GM19351 (cell line): Measurements from ENCODE around the gene CYP27C1.
"Not testable (repeated sequence)": the region's sequence is repeated elsewhere in the genome, so short reads cannot be mapped to it uniquely, and the experiment has no call there.

Source experiments
- ATAC-seq: cut with Tn5 transposase; IDR thresholded peaks from one replicate; pipeline ENCODE4 v1.9.1; 2021; ENCODE audit warnings: mild to moderate bottlenecking, moderate library complexity; ENCODE audit not compliant: unreplicated experiment

The CYP27C1 gene

DNA sequence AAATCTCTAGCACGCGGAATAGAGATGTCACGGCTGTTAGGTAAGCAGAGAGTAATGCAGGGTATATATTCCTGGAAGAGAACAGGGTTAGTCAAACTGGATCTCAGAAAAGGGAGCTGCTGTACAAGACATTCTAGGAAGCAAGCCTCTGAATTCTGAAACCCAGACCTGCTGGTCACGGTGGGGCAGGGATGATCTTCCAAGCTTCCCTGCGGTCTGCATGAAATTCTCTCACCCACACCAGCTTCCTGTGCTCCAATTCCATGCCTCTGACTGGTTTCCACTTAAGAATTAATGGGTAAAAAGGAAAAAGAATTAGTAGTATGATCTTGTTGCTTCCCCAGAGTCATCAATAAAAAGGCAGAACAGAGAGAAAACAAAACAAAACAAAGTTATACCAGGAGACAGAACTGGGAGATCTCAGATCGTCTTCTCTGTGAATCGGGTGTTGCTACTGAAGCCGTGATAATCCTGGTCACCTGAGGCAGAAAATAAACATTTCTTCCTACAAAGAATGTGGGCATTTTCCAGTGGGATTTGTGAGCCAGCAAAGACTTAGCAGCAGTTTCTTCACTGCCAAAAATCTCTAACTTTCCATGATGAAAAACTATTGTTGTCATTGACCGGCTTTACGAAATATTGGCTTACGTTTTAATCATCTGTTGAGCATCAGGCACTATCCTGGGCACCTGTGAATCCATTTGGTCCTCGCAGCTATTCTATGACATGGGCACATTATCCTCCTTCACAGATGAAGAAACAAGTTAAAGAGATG is 5.3 kb upstream of the CYP27C1 start:
- no peak for ATAC-seq

DNA sequence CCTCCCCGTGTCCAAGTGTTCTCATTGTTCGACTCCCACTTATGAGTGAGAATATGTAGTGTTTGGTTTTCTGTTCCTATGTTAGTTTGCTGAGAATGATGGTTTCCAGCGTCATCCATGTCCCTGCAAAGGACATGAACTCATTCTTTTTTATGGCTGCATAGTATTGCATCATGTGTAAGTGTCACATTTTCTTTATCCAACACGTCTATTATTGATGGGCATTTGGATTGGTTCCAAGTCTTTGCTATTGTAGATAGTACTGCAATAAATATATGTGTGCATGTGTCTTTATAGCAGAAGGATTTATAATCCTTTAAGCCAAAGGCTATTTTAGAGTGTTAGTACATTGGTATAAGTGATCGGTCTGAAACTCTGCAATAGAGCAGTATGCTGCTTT is 4.0 kb upstream of the CYP27C1 start:
- not testable (repeated sequence) for ATAC-seq

DNA sequence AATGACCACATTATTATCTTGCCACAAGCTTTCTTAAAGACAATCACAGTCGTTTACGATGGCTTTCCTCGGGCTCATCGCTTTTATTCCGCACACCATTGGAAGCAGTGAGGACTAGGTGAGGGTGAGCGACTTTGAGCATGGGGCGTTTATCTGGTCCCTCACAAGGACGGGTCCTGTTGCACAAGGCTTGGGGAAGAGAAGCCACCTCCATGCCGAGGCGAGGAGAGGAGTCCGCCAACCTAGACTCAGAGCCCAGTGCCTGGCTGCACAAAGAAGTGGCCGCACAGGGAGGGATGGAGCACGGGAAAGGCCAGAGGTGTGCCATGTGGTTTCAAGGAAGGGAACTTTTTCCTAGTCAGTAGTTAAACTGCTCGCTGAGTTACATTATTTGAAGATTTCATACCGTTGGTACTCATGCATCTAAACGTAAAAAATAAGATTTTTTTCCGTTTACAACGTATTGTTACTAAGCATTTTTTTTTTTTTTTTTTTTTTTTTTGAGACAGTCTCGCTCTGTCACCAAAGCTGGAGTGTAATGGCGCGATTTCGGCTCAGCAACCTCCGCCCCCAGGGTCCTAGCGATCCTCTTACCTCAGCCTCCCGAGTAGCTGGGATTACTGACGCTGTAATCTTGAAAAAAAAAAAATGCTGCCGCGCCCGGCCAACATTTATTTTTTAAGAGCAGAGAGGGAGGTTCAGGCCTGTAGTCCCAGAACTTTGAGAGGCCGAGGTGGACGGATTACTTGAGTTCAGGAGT is 849 bp upstream of the CYP27C1 start:
- no peak for ATAC-seq

DNA sequence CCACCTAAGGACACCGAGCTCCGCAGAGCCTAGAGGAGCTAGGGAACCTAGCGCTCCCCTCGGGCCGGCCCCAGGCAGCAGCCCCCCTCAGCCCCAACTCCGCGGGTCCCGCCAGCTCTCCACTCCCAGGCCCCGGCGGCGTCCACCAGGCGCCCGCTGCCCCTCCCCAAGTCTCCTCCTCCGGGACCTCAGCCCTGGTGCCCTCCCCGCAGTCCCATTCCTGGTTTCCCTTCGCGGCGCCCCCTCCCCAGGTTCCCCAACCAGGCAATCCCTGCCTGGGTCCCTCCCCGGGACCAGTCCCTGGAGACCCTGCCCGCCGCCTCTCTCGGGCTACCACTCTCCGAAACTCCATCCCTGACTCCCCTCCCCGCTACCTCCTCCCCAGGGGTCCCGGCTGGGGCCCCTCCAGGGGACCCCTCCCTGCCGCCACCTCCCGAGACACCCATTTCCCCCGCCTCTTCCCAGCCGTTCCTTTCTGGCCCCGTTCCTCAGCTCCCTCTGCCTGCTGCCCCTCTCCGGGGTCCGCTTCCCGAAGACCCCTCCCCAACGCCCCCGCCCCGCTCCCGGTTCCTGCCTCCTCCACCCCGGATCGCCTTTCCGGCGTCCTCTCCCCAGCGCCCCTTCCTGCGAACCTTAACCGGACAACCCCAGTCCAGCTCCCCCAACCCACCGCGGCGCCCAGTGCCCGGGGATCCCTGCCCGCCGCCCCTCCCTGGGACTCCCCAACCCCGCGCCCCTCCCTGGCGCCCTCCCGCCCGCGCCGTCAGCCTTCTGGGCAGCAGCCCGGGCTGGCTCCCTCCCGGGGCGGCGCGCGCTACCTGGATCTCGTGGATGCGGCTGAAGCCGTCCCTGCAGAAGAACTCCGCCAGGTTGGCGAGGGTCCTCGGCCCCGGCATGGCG is 678 bp downstream of the CYP27C1 start:
- no peak for ATAC-seq

DNA sequence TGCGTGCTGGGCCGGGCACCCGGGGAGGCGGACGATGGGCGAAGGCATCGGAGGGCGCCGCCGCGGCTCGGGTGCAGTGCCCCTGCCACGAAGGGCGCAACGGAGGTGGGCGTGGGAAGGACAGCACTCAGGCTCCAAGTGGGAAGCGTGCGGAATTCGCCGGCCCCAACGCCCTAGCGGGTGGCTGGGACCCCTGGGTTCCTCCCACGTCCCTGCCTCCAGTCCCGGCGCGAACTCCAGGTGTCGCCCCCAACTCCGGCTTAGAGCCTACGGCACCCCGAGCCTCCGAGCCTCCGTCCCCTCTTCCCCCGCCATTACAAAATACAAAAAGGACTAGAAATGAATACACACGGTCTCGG is 1.3 kb downstream of the CYP27C1 start:
- ATAC-seq, result no peak

DNA sequence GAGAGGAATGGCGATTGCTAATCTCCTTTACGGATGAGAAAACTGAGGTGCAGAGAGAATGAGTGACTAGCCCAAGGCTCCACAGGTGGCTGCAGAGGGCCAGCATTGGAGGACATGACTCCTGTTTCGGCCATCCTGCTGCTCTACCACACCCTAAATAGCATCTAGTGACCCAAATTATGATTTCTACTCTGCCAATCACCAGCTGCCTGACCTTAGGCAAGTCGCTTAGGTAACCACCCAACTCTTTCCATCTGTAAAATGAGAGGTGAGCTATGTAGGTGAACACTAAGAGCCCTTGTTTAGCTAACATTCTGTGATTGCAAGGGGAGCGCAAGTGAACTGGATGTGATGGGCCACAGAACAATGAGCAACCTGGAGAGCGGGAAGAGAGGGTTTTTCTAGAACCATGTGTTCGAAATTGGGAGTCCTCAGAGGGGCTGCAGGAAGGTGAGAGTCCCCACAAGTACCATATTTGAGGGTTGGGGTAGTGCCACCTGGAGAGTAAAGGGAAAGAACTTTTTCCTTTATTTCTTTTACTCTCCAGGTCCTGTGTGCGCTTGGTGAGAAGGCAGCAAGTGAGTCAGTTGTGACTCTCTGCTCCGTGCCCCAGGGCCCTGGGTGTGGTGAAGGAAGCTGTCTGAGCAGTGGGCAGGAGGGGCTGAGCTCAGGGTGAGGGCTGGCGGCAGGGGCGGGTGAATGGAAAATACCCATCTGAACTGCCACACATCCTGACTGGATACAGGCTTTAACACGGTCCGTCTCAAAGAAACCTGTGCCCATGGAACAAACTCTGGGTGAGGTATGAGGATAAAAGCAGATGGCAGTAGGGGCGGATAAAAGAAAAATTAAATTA is 2.4 kb downstream of the CYP27C1 start:
- no peak for ATAC-seq

DNA sequence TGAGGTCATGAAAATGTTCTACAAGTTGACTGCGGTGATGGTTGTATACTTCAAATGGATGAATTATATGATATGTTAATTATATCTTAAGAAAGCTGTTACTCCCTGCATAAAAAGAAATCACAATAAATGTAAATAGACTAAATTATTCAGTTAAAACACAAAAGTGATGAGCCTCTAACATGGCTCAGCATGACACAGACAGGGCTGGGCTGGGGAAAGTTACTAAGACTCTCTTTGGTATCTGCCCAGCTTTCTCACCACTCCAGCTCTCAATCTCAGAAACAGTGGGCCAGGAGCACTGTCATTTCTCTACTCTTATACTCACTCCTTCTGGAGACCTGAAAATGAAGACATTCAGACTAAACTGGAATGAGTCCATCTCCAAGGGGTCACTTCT is 3.5 kb downstream of the CYP27C1 start:
- no peak for ATAC-seq

DNA sequence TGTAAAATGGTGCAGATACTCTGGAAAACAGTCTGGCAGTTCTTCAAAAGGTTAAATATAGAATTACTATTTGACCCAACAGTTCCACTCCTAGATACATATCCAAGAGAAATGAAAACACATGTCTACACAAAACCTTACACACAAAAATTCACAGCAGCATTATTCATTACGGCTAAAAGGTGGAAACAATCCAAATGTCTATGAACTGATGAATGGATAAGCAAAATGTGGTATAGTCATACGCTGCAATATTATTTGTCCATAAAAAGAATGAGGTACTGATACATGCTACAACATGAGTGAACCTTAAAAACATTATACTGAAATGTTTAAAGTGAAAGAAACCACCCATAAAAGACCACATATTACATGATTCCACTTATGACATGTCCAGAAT is 4.0 kb downstream of the CYP27C1 start:
- no peak for ATAC-seq

DNA sequence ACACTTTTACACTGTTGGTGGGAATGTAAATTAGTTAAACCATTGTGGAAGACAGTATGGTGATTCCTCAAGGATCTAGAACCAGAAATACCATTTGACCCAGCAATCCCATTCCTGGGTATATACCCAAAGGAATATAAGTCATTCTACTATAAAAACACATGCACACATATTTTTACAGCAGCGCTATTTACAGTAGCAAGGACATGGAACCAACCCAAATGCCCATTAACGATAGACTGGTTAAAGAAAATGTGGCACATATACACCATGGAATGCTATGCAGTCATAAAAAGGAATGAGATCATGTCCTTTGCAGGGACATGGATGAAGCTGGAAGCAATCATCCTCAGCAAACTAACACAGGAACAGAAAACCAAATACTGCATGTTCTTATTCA is 5.9 kb downstream of the CYP27C1 start:
- not testable (repeated sequence) for ATAC-seq

DNA sequence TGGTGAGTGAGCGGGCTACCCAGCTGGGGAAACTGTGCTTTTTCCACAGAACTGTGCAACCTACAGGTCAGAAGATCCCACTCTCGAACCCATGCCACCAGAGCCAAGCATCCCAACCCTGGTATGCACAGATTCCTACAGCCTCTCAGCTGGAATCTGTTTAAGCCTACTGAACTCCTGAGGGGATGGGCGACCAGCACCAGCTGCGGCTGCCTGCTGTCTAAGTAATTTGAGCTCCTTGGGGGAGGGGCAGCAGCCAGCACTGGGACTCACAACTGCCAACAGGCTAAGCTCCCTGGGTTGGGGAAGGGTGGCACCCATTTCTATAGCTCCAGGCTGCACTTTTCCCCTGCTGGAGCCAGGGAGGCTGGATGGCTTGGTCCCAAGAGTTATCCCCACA is 11.8 kb downstream of the CYP27C1 start:
- ATAC-seq, result no peak

DNA sequence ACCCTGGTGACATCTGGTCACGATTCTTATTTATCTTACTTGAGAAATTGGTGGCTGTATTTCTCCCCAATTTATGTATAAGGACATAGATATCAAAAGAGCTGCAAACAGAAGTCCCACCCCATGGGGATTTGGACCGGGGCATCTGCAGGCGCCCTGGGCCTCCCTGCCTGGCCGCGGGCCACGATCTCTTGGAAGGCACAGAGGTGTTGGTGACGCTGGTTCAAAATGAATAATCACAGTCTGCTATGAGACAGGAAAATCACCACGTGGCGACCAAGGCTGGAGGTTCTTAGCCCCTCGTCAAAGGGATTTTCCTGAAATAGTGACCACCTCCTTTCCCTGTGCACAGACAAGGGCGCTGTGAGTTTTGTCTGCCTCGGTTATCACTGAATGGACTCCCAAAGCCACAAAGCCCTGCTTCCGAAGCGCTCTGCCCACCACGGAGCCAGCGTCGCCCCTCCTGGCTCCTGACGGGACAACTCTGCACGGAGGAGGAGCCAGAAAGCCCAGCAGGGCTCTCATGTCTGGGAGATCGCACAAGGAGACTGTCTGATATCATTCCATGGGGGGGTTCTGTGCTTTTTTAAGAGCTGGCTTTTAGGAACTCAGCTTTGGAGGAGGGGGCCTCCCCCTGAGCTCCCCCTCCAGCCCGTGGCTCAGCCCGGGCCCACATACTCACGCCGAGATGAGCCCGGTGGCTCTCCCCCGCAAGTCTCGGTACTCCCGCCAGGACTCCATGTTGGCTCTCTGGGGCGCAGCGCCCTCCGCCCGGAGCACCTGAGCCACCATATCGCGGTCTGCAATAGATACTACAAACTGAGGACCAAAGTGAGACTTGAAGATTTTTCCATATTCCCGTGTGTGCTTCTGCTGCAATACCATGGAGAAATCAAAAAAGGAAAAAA is 14.6 kb downstream of the CYP27C1 start:
- no peak for ATAC-seq

DNA sequence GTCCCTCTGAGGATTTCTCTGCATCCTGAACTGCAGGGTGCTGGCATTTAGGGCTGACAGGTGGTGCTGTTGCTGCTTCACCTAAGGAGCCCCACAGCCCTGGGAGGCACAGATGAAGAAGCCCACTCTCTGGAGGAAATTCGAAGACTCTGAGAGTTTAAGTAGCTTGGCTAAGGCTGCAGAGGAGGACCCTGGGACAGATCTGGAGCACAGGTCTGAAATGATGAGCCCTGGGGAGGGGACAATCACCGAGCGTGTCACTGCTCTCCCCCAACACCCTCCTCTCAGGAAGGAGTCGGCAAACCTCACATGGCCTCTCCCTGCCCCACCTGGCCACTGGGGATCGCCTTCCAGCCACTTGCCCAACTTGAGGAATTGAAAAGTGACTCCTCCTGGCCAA is 18.6 kb downstream of the CYP27C1 start:
- no peak for ATAC-seq

DNA sequence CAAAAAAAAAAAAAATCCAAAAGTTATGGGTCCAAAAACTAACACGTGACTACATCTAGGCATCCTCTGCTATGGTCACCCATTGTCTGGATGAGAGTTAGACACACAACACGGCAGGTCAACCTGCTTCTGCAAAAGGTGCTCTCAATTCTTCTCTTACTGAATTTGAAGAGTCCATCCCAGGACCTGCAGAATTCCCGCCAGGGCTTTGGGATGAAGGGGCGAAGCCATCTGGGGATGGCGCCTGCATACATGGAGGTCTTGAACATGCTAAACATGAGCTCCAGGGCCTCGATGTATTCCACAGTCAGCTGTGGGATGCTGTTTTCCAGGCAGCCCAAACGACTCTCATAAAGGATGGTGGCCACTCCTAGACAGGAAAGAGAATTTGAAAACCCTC is 19.1 kb downstream of the CYP27C1 start:
- no peak for ATAC-seq

DNA sequence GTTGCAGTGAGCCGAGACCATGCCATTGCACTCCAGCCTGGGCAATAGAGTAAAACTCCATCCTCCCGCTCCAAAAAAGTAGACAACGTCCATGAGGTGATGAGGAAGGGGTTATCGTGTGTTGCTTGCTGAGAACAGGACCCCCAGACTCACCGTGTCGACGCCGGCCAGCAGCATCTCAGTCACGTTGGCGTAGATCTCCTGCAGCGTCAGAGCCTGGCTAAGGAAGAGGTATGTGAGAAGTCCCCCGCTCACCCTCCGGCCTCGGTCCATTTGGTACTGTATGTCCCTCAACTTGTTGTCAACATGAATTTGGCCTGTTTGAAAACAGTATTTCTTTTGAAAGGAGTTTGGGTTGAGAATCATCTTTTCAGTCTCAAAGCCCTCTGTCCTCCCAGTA is 20.9 kb downstream of the CYP27C1 start:
- no peak for ATAC-seq

DNA sequence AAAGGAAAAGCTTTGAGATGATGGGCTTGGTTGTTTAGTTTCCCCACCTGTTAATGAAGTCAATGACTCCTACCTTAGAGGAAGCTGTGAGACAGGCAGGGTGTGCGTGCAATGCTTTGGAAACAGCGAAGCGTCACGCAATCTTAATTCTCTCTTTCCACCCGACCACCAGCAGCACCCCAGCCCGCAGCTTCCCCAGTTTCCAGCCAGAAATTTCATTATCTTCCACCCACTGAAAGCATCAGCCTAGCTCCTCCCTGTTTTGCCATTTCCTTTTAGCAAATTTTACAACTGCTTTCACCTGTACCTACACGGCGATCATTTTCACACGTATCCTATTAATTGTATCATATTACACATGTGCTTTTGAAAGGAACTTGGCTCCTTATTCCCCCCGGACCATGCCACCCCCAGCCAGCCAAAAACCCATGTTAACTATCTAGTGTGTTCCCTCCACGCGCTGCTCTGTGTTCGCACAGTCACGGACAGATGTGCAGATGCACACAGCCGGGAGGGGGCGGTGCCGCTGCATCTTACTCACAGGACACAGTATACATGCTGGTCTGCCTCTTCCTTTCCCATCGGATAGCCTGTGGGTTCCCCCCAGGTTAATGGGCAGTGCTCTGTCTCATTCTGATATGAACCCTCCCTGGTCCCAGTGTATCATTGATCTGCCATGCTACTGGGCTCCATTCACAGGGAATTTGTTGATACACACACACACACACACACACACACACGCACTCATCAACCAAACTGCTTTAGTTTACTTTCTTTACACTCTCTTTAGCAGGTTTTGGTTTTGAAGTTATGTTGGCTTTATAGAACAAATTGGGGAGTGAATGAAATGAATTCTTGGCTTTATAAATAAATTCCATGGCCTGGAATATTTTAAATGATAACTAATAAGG is 22.4 kb downstream of the CYP27C1 start:
- peak; percentile 95 for ATAC-seq

DNA sequence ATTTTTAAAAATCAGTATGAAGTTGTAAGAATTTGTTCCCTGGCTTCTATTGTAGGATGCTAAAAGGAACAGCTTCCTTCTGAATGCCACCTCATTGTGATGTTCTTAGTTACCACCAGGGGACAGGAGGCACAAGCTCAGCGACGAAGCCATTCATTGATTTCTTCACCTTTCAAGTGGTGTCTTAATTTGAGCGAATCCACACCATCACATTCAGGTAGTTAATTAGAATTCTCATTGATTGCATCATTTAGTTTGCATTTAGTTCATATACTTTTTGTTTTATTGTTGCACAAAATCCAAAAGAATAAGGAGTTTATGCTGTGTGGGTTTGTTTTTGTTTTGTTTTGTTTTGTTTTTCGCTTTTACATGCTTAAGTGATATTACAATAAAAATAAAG is 23.1 kb downstream of the CYP27C1 start:
- ATAC-seq, result no peak

DNA sequence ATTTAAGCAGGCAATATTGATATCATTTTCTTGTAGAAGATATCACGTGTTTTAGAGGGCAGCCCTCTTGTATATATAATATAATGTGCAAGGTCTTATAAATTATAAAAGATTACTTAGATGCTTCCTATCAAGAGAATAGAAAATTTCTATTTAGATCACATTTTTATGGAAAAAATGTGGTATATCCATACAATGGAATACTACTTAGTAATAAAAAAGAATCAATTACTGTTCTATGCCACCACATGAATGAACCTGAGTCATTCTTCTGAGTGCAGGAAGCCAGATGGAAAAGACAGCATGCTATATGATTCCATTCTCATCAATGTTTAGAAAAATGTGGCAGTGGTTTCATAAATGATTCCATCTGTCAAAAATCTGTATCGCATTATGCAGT is 23.6 kb downstream of the CYP27C1 start:
- ATAC-seq, result no peak
